ENCODE results near the gene TBC1D3G. TPM values are rescaled to one million over a fixed set of nuclear protein-coding genes. Genes with fewer than 3 reads are reported as not detected.
"Not testable (repeated sequence)": the region's sequence is repeated elsewhere in the genome, so short reads cannot be mapped to it uniquely, and the experiment has no call there.

TBC1D3G gene
- under 1 TPM in 1 of 12 donors, not detected in 11; 0.85 TPM for polyA plus RNA-seq (ENCODE audit: insufficient read length in 12 of 12)
- long read RNA-seq, donor 1 = 0 reads
- long read RNA-seq, donor 2 = 0 reads
- long read RNA-seq, donor 3 = 0 reads
- long read RNA-seq, donor 4 = 0 reads
- long read RNA-seq, donor 5 = 0 reads
- long read RNA-seq, donor 6 = 0 reads
- long read RNA-seq, donor 7 = 0 reads
- long read RNA-seq, donor 8 = 0 reads
- long read RNA-seq, donor 9 = 0 reads
- long read RNA-seq, donor 10 = 0 reads
- long read RNA-seq, donor 11 = 0 reads

- DNase-seq = not testable (repeated sequence)
Measured at GRCh38 chr17:36323584-36323983, at the start of gene TBC1D3G. TSS of gene TBC1D3G (plus strand) at chr17:36323884. CDS start at chr17:36325412, 1,528 bp downstream.

GRCh38 chr17:36283256-36283655 lies 40.4 kb upstream of the TBC1D3G start:
- DNase-seq = not testable (repeated sequence)

- not testable (repeated sequence) for DNase-seq
Measured at GRCh38 chr17:36284219-36284618, 39.5 kb upstream of the TBC1D3G start.

- DNase-seq = not testable (repeated sequence)
Measured at GRCh38 chr17:36289965-36290612, 33.6 kb upstream of the TBC1D3G start.

GRCh38 chr17:36295161-36295560 lies 28.5 kb upstream of the TBC1D3G start:
- DNase-seq = not testable (repeated sequence)

GRCh38 chr17:36315736-36316135 lies 7.9 kb upstream of the TBC1D3G start:
- DNase-seq = not testable (repeated sequence)

- not testable (repeated sequence) for DNase-seq
Measured at GRCh38 chr17:36362496-36362895, 38.8 kb downstream of the TBC1D3G start.

GRCh38 chr17:36375938-36376337 lies 52.3 kb downstream of the TBC1D3G start:
- DNase-seq = not testable (repeated sequence)

Other genes with a start within 250 kb of the TBC1D3G start
- 10 to 100 TPM in 2 of 12 donors, 1 to 10 TPM in 9, not detected in 1; 1.6 to 16.5 (median 6.2) TPM for gene CCL3, start 233.7 kb upstream of the TBC1D3G start, polyA plus RNA-seq (ENCODE audit: insufficient read length in 12 of 12)
- 1 to 10 TPM in 10 of 12 donors, not detected in 2; 1.0 to 6.4 (median 3.0) TPM for gene CCL4, start 220.1 kb upstream of the TBC1D3G start, polyA plus RNA-seq (ENCODE audit: insufficient read length in 12 of 12)
- gene TBC1D3B, start 147.2 kb upstream of the TBC1D3G start, polyA plus RNA-seq (ENCODE audit: insufficient read length in 12 of 12) = 10 to 100 TPM in 6 of 12 donors, 1 to 10 TPM in 5, not detected in 1; 3.8 to 24.8 (median 11.1) TPM
- gene CCL3L1, start 127.1 kb upstream of the TBC1D3G start, polyA plus RNA-seq (ENCODE audit: insufficient read length in 12 of 12) = 1 to 10 TPM in 7 of 12 donors, under 1 TPM in 2, not detected in 3; 0.49 to 7.6 (median 1.1) TPM
- 1 to 10 TPM in 9 of 12 donors, under 1 TPM in 1, not detected in 2; 0.95 to 7.9 (median 2.3) TPM for gene CCL4L2, start 112.8 kb upstream of the TBC1D3G start, polyA plus RNA-seq (ENCODE audit: insufficient read length in 12 of 12)
- 1 to 10 TPM in 3 of 12 donors, not detected in 9; 1.9 to 8.1 (median 3.2) TPM for gene TBC1D3I, start 59.3 kb upstream of the TBC1D3G start, polyA plus RNA-seq (ENCODE audit: insufficient read length in 12 of 12)
- gene TBC1D3H, start 64.6 kb downstream of the TBC1D3G start, polyA plus RNA-seq (ENCODE audit: insufficient read length in 12 of 12) = 10 to 100 TPM in 1 of 12 donors, not detected in 11; 11.2 TPM
- gene ZNHIT3, start 162.8 kb downstream of the TBC1D3G start, polyA plus RNA-seq (ENCODE audit: insufficient read length in 12 of 12) = 10 to 100 TPM in 11 of 12 donors, not detected in 1; 25.5 to 66.1 (median 57.6) TPM
- gene MYO19, start 211.0 kb downstream of the TBC1D3G start, polyA plus RNA-seq (ENCODE audit: insufficient read length in 12 of 12) = 10 to 100 TPM in 11 of 12 donors, not detected in 1; 19.7 to 60.2 (median 30.8) TPM
- gene PIGW, start 211.1 kb downstream of the TBC1D3G start, polyA plus RNA-seq (ENCODE audit: insufficient read length in 12 of 12) = 10 to 100 TPM in 2 of 12 donors, 1 to 10 TPM in 9, not detected in 1; 6.7 to 11.6 (median 9.3) TPM
- gene GGNBP2, start 221.0 kb downstream of the TBC1D3G start, polyA plus RNA-seq (ENCODE audit: insufficient read length in 12 of 12) = 10 to 100 TPM in 11 of 12 donors, not detected in 1; 47.7 to 91.0 (median 64.3) TPM